NCI-H146 (cell line): ENCODE measurements around the gene RAP2C.
A peak's percentile ranks its signal among the peaks of the same experiment; 100 is the strongest.

Experiments used
- DNase-seq: peaks from one replicate; lab custom pipeline; 2025; lab: John Stamatoyannopoulos, UW

The RAP2C gene

GRCh38 chrX:132219343-132219768 lies at the start of gene RAP2C:
TSS of gene RAP2C (minus strand) at chrX:132219447. CDS start at chrX:132217268, 2,179 bp downstream.
- DNase-seq, result peak; percentile 71

DNA sequence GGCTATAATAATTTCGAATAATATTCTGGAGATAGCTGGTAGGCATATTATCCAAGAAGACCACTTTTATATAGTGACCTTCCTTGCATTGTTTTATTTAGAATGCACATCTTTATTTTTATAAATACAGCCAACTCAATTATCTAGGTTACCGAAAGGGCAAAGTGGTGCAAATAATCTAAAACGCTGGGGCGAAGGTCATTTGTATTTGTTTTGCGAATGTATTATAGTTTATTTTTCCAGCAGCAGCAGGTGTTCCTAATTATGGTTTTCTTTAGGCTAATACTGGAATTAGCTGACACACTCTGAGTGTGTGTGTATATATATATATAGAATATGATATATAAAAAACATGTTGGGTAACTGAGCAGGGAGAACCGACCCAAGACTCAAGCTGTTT lies 48.1 kb upstream of the RAP2C start:
- DNase-seq, result peak; percentile 38

DNA sequence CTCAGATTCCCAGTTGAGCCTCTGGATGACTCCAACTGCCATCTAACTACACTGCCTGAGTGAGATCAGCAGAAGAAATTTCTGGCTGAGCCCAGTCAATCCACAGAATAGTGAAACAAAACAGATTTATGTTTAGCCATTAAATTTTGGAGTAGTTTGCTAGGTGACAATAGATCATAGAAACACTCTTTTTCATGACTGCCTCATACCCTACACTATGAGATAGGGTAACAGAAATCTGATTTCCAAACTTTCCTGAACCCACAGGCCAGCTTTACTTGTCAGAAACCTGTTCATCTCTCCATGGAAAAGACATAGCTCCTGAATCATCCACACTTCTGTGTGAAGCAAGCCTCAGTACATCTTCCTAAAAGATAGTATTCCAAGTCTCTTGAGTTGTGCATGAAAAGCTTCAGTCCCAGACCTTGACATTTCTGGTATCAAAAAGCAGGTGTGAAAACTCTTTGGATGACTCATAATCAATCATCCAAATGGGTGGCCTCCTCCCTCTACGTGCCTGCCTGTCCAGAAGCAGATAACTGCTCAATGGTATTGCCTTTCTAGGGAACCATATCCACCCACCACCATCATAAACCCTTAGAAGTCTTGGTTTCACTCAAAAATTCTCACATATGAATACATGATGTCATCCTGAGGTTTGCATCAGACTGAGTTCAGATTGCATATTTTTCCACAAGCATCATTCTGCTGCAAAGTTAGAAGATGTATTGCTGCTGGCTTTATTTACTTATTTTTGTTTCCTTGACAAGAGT lies 47.5 kb upstream of the RAP2C start:
- peak; percentile 15 for DNase-seq

DNA sequence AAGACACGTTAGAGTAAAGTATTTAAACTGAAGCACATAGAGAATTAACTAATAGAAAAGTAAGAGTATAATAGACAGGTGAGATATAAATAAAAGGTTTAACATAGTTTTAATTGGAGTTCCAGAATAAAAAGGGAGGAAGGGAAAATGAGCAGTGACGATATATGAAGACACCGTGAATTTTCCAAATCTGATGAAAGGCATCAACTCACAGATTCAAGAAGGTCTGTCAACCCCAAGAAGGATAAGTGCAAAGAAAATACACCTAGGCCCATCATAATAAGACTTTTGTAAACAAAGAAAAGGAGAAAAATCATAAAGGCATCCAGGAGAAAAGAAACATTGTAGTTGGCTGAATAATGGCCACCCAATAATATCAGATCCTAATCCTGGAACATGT lies 43.9 kb upstream of the RAP2C start:
- no peak for DNase-seq

DNA sequence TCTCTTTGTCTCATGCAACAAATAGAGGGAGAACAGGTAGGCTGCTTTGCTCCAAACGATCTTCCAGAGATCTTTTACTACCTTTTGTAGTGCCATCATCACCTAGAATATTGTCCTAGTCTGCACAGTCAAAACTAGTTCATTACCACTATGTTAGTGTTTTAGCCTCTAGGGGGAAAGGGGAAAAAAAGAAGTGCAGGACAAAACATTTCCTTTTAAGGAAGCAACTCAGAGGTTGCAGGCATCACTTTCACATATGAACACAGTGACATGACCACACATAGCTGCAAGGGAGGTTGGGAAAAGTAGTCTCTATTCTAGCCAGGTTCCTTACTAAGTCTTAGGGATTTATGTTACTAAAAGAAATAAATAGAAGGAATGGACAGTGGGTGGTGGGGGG lies 39.3 kb upstream of the RAP2C start:
- no peak for DNase-seq

- no peak for DNase-seq
Observed at GRCh38 chrX:132257116-132257515, 37.9 kb upstream of the RAP2C start.

GRCh38 chrX:132236121-132236520 lies 16.9 kb upstream of the RAP2C start:
- no peak for DNase-seq

- DNase-seq, result no peak
Observed at GRCh38 chrX:132235488-132235887, 16.2 kb upstream of the RAP2C start.

DNA sequence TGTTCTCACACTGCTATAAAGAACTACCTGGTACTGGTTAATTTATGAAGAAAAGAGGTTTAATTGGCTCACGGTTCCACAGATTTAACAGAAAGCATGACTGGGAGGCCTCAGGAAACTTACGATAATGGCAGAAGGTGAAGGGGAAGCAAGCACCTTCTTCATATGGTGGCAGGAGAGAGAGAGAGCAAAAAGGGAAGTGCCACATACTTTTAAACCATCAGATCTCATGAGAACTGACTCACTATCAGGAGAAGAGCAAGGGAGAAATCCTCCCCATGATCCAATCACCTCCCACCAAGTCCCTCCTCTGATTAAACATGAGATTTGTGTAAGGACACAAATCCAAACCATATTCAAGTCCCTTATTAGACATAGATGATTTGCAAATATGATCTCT lies 12.3 kb upstream of the RAP2C start:
- no peak for DNase-seq

GRCh38 chrX:132227383-132228112 lies 8.3 kb upstream of the RAP2C start:
- DNase-seq, result no peak

DNA sequence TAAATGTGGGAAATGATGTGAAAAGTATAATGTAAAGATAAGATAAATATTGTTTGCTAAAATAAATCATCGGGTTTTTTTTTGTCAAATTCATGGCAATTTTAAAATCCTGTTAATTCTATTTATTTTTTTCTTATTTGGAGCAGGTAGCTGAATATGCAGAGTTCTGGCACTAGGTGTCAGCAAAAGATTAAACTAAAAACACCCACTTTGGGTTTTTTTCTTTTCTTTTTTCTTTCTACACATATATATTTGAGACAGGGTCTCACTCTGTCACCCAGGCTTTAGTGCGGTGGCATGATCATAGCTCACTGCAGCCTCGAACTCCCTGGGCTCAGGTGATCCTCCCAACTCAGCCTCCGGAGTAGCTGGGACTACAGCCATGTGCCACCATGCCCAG lies 6.9 kb upstream of the RAP2C start:
- DNase-seq, result no peak

- DNase-seq, result peak; percentile 87
Observed at GRCh38 chrX:132218100-132218812, 991 bp downstream of the RAP2C start.

GRCh38 chrX:132217203-132218073 lies 1.8 kb downstream of the RAP2C start:
- peak; percentile 79 for DNase-seq

DNA sequence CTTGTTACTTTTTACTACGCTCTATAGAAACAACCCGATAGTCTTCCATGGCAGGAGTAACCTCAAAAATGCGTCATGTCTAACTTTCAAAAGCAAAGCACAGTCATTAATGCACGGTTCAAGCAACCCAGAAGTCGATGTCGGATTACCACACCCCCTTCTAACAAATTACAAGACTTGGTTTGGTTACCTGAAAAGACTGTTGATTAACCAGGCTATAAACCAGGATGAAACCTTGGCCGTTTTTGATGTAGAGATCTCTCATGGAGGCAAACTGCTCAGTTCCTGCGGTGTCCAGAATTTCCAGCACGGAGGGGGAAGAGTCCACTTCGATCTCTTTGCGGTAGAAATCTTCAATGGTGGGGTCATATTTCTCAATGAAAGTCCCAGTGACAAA lies 2.4 kb downstream of the RAP2C start:
- no peak for DNase-seq

DNA sequence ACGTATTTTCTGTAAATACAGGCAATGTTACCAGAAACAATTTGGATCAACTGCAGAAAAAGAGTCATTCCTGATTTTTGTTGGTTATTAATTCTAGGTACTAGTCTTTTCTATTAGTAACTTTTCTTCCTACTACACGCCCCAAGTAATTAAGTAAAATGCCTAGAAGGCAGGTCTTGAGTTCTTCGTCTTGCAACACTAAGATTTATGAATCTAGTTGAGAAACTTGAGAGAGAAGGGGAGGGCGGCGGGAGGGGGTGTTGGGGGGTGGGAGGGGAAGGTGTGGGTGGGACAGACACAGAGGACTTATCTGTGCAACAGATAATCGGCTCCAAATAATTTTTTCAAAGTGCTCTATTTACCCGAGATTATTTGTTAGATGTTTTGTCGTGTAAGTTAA lies 3.0 kb downstream of the RAP2C start:
- DNase-seq, result no peak

DNA sequence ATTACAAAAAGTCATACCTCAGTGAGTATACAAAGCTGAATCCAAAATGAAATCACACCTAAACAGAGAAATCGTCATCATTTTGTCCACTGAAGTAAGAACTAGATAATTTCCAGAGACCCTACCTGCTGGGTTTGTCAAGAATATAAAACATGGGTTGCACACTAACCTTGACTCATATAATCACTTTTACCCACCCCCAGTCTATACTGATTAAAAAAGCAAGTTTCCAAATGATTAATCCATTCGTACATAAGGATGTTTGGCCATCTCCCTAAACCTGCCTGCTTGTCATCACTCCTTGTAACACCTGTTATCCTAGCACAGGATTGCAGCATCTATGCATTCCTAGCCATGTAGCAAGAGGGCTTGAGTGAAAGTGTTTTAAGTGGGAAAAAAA lies 4.7 kb downstream of the RAP2C start:
- no peak for DNase-seq

- no peak for DNase-seq
Observed at GRCh38 chrX:132209527-132209926, 9.7 kb downstream of the RAP2C start.

DNA sequence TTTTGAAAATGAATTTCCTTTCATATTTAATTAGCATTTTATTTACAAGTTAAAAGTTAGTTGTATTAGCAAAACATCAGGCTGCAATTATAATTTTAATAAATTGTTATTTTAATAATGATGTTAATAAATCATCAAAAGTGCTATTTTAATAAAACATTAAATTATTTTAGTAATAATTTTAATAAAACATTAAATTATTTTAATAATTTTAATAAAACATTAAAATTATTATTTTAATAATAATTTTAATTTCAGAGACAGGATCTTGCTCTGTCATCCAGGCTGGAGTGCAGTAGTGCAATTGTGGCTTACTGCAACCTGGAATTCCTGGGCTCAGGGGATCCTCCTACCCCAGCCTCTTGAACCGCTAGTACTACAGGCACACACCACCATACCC lies 10.8 kb downstream of the RAP2C start:
- DNase-seq, result no peak

GRCh38 chrX:132207996-132208395 lies 11.3 kb downstream of the RAP2C start:
- no peak for DNase-seq

DNA sequence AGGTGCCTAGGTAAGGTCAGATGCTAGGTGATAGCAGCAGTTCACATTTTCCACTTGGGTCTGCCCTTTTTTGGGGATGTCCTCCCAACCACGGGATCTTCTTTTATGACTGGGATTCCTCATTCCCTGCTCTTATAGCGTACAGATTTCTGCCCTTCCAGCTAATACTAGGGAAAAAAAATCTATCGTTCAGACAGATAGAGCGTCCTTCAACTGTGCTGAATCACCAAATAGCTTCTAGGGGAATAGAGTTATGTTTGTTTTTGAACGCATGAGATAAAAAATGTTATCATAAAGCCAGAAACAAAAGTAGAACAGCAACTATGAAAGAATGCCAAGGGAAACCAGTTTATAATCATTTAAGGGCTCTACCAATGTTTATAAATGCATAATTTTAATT lies 13.0 kb downstream of the RAP2C start:
- no peak for DNase-seq

GRCh38 chrX:132204629-132205028 lies 14.6 kb downstream of the RAP2C start:
- no peak for DNase-seq

DNA sequence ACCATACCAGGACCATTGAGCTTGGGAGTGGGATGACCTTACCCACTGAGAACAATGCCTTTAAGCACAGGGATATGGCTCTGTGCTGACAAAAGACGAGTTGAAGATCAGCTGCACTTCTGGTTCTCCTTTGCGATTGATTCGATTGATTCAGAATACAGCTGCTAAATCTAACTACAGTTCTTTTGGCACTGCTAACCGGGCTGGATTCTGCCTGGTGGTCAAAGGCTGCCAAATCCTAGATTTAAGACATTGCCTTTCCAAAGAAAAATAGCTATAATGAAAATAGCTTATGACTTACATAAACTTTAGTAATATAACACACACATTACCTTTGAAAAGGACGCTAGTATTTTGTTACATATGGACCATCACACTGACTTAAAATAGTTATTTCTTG lies 18.3 kb downstream of the RAP2C start:
- DNase-seq, result no peak
